WTC11 (cell line): ENCODE results near the gene CYYR1.

Experiments
- ESRRA ChIP-seq: sonication (generic); formaldehyde crosslinking; IDR thresholded peaks from 2 replicates; pipeline ENCODE4 v1.8.1; 2022; ENCODE audit warnings: mild to moderate bottlenecking, missing genetic modification reagents, borderline replicate concordance
- TEAD4 ChIP-seq: sonication (generic); formaldehyde crosslinking; IDR thresholded peaks from 2 replicates; pipeline ENCODE4 v1.8.0; 2022; ENCODE audit warnings: mild to moderate bottlenecking, missing genetic modification reagents
- TF ChIP-seq, protein P1 (sequence below): sonication (generic); formaldehyde crosslinking; IDR thresholded peaks from 2 replicates; pipeline ENCODE4 v1.8.1; 2023; ENCODE audit warnings: mild to moderate bottlenecking, missing genetic modification reagents, moderate library complexity

DNA sequence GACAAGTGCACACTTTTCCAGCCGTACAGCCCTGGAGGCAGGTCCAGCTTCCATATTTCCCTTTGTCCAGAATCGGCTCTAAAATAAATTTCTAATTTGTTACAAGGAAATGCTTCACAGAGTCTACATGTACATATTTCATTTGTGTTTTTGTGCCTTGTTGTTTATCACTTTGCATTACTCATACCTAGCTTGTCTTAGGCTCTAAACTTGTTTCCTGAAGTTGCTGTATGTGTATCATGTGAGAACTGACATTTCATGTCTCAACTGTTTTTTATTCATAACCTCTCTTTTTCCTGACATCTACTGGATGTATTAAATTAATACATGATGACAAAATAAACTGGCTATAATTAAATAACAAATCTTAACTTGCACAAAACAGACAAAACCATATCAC is 7.5 kb downstream of the CYYR1 start:
- TF ChIP-seq TEAD4, result no peak
- TF ChIP-seq ESRRA (CRISPR knock-in tag), result no peak
- TF ChIP-seq, protein P1, sequence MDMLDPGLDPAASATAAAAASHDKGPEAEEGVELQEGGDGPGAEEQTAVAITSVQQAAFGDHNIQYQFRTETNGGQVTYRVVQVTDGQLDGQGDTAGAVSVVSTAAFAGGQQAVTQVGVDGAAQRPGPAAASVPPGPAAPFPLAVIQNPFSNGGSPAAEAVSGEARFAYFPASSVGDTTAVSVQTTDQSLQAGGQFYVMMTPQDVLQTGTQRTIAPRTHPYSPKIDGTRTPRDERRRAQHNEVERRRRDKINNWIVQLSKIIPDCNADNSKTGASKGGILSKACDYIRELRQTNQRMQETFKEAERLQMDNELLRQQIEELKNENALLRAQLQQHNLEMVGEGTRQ (CRISPR knock-in tag), result no peak
